ENCODE results near the gene PVR.

PVR gene

GRCh38 chr19:44671400-44671799 is 27.7 kb downstream of the PVR start, which contains the start of gene CEACAM19:
Gene CEACAM19, plus strand, starts transcription at chr19:44671482. Its CDS starts 450 bp downstream, at chr19:44671932.
- no peak within 1 kb of the TSS for H2AFZ ChIP-seq (ENCODE audit: low read depth, low read length)
- H3K4me3 ChIP-seq (ENCODE audit: low read length) = no peak within 1 kb of the TSS
- no peak for TF ChIP-seq CTCF (IDR thresholded peaks at IDR 0.05; ENCODE audit: low read depth, low read length)
- no peak for TF ChIP-seq EZH2phosphoT487 (IDR thresholded peaks at IDR 0.05; ENCODE audit: low read depth)
- no peak within 1 kb of the TSS for H3K27ac ChIP-seq (ENCODE audit: low read length)
- no peaks in the 10 kb centered on the region for H4K20me1 ChIP-seq (ENCODE audit: insufficient read depth, low read length)
- no peak within 1 kb of the TSS for H3K9ac ChIP-seq (ENCODE audit: low read length)
- H3K9me3 ChIP-seq (ENCODE audit: insufficient read depth, low read length) = no peaks in the 10 kb centered on the region
- H3K36me3 ChIP-seq (replicated peaks; ENCODE audit: low read depth, low read length) = no peaks in the 10 kb centered on the region
- H3K27me3 ChIP-seq (ENCODE audit: low read depth, low read length) = peaks cover 28% of the 10 kb centered on the region; the same call in 1 of the 2 replicates
- no peaks in the 10 kb centered on the region for H3K4me1 ChIP-seq (ENCODE audit: low read length)
- no peaks in the 10 kb centered on the region for H3K79me2 ChIP-seq (ENCODE audit: low read length)
- H3K4me2 ChIP-seq (ENCODE audit: low read length) = no peak within 1 kb of the TSS

GRCh38 chr19:44672226-44672625 is 28.5 kb downstream of the PVR start:
- TF ChIP-seq EZH2phosphoT487 (IDR thresholded peaks at IDR 0.05; ENCODE audit: low read depth) = no peak
- TF ChIP-seq CTCF (IDR thresholded peaks at IDR 0.05; ENCODE audit: low read depth, low read length) = no peak
- Histone ChIP-seq H3K4me1 (ENCODE audit: low read length) (no peaks in the 10 kb centered on the region), H3K27ac (ENCODE audit: low read length) (no peak overlapping the region), H3K4me2 (ENCODE audit: low read length) (no peak overlapping the region), H3K79me2 (ENCODE audit: low read length) (no peaks in the 10 kb centered on the region), H3K27me3 (ENCODE audit: low read depth, low read length) (peaks cover 33% of the 10 kb centered on the region; the same call in 1 of the 2 replicates), H2AFZ (ENCODE audit: low read depth, low read length) (no peak overlapping the region), H3K4me3 (ENCODE audit: low read length) (no peak overlapping the region), H3K9me3 (ENCODE audit: insufficient read depth, low read length) (no peaks in the 10 kb centered on the region), H3K9ac (ENCODE audit: low read length) (no peak overlapping the region), H3K36me3 (replicated peaks; ENCODE audit: low read depth, low read length) (no peaks in the 10 kb centered on the region), H4K20me1 (ENCODE audit: insufficient read depth, low read length) (no peaks in the 10 kb centered on the region)

- no peaks in the 10 kb centered on the region for H3K36me3 ChIP-seq (replicated peaks; ENCODE audit: low read depth, low read length)
- H3K4me2 ChIP-seq (ENCODE audit: low read length) = no peak overlapping the region
- H3K9me3 ChIP-seq (ENCODE audit: insufficient read depth, low read length) = no peaks in the 10 kb centered on the region
- no peaks in the 10 kb centered on the region for H4K20me1 ChIP-seq (ENCODE audit: insufficient read depth, low read length)
- H2AFZ ChIP-seq (ENCODE audit: low read depth, low read length) = no peak overlapping the region
- no peak overlapping the region for H3K4me3 ChIP-seq (ENCODE audit: low read length)
- H3K27ac ChIP-seq (ENCODE audit: low read length) = no peak overlapping the region
- H3K79me2 ChIP-seq (ENCODE audit: low read length) = no peaks in the 10 kb centered on the region
- no peaks in the 10 kb centered on the region for H3K4me1 ChIP-seq (ENCODE audit: low read length)
- peaks cover 33% of the 10 kb centered on the region; the same call in 1 of the 2 replicates for H3K27me3 ChIP-seq (ENCODE audit: low read depth, low read length)
- no peak for TF ChIP-seq CTCF (IDR thresholded peaks at IDR 0.05; ENCODE audit: low read depth, low read length)
- no peak for TF ChIP-seq EZH2phosphoT487 (IDR thresholded peaks at IDR 0.05; ENCODE audit: low read depth)
- H3K9ac ChIP-seq (ENCODE audit: low read length) = no peak overlapping the region
Measured at GRCh38 chr19:44673510-44673909, 29.8 kb downstream of the PVR start.

GRCh38 chr19:44675521-44675920 is 31.8 kb downstream of the PVR start:
- peaks cover 37% of the 10 kb centered on the region for H3K27me3 ChIP-seq (ENCODE audit: low read depth, low read length)
- H3K36me3 ChIP-seq (replicated peaks; ENCODE audit: low read depth, low read length) = no peaks in the 10 kb centered on the region
- no peaks in the 10 kb centered on the region for H3K4me1 ChIP-seq (ENCODE audit: low read length)
- no peak overlapping the region for H3K4me3 ChIP-seq (ENCODE audit: low read length)
- no peaks in the 10 kb centered on the region for H3K9me3 ChIP-seq (ENCODE audit: insufficient read depth, low read length)
- no peak overlapping the region for H3K4me2 ChIP-seq (ENCODE audit: low read length)
- no peak for TF ChIP-seq EZH2phosphoT487 (IDR thresholded peaks at IDR 0.05; ENCODE audit: low read depth)
- TF ChIP-seq CTCF (IDR thresholded peaks at IDR 0.05; ENCODE audit: low read depth, low read length) = no peak
- H3K27ac ChIP-seq (ENCODE audit: low read length) = no peak overlapping the region
- no peak overlapping the region for H3K9ac ChIP-seq (ENCODE audit: low read length)
- no peak overlapping the region for H2AFZ ChIP-seq (ENCODE audit: low read depth, low read length)
- no peaks in the 10 kb centered on the region for H3K79me2 ChIP-seq (ENCODE audit: low read length)
- no peaks in the 10 kb centered on the region for H4K20me1 ChIP-seq (ENCODE audit: insufficient read depth, low read length)
